GM12878 (cell line): ENCODE results near the gene MAML3. TPM values are rescaled to one million over a fixed set of nuclear protein-coding genes. Genes with fewer than 3 reads are reported as not detected.

Experiments used
- ATAC-seq: fragments of 200-7000 bp; cut with Tn5 transposase; 3 replicates; pipeline ENCODE4 v1.9.1; 2020; ENCODE audit warnings: mild to moderate bottlenecking, moderate library complexity
- BruUV-seq: library from RNA; stranded (reverse); fragments of 400-500 nt; replicated peaks from 2 replicates; lab custom pipeline; 2021; lab: Mats Ljungman, UMichigan
- CTCF ChIA-PET: fragments of 300-600 bp; sonication (Branson Sonifier 250); formaldehyde crosslinking; extraction: SDS; loops from one replicate; lab custom pipeline; 2021; ENCODE audit warnings: inconsistent platforms; lab: Yijun Ruan, JAX
- POLR2A ChIA-PET: fragments of 350-600 bp; formaldehyde crosslinking; extraction: SDS; loops from one replicate; lab custom pipeline; 2021; ENCODE audit warnings: inconsistent platforms; lab: Charles Lee
- RAD21 ChIA-PET: fragments of 300-600 bp; sonication (Branson Sonifier 250); formaldehyde crosslinking; loops from one replicate; lab custom pipeline; 2023; ENCODE audit warnings: antibody characterized with exemption; ENCODE audit not compliant: unreplicated experiment; lab: Charles Lee
- SMC1A ChIA-PET: fragments of 300-600 bp; sonication (Branson Sonifier 250); formaldehyde crosslinking; loops from one replicate; lab custom pipeline; 2023; ENCODE audit not compliant: unreplicated experiment, uncharacterized antibody; lab: Charles Lee
- DNase-seq: peaks from one replicate; pipeline ENCODE4 v3.0.0-alpha.2; 2011; ENCODE audit warnings: low read depth, low spot score
- FAIRE-seq: peaks from 3 replicates; lab custom pipeline; 2011; peaks lifted over from hg19 to GRCh38; lab: Jason Lieb, UNC
- H2AFZ ChIP-seq: 2 replicates; pipeline ENCODE4 v1.6.0; 2011; ENCODE audit warnings: low read depth, low read length, control low read depth; ENCODE audit not compliant: control insufficient read depth
- H3K27ac ChIP-seq: 2 replicates; pipeline ENCODE4 v1.5.1; 2011; ENCODE audit warnings: control low read depth; ENCODE audit not compliant: control insufficient read depth, insufficient read depth
- H3K27me3 ChIP-seq, 2 experiments: replicated peaks in 1 of 2; 2 replicates each; pipeline versions ENCODE4 v1.6.0 to v1.6.1; 2011; ENCODE audit warnings: low read length in 1 of 2; ENCODE audit not compliant: control insufficient read depth in 2 of 2, insufficient read depth in 2 of 2
- H3K36me3 ChIP-seq, 2 experiments: 2 replicates each; pipeline ENCODE4 v1.5.1; 2011; ENCODE audit warnings: low read length in 1 of 2; ENCODE audit not compliant: control insufficient read depth in 2 of 2, insufficient read depth in 2 of 2
- H3K4me1 ChIP-seq: 2 replicates; pipeline ENCODE4 v1.6.1; 2011; ENCODE audit warnings: mild to moderate bottlenecking, low read length, moderate library complexity, mixed read lengths; ENCODE audit not compliant: control insufficient read depth, insufficient read depth
- H3K4me2 ChIP-seq: 2 replicates; pipeline ENCODE4 v1.6.0; 2011; ENCODE audit warnings: control low read depth; ENCODE audit not compliant: control insufficient read depth, insufficient read depth
- H3K4me3 ChIP-seq: fragments of 200-600 bp; sonication (generic); 2 replicates; pipeline ENCODE4 v1.5.1; 2016
- H3K79me2 ChIP-seq: 2 replicates; pipeline ENCODE4 v1.6.0; 2011; ENCODE audit warnings: low read length; ENCODE audit not compliant: control insufficient read depth, insufficient read depth
- H3K9ac ChIP-seq: 2 replicates; pipeline ENCODE4 v1.8.0; 2011; ENCODE audit warnings: low read length, control low read depth, mixed read lengths; ENCODE audit not compliant: control insufficient read depth, insufficient read depth
- H3K9me3 ChIP-seq: replicated peaks from 3 replicates; pipeline ENCODE4 v1.5.1; 2011; ENCODE audit warnings: mild to moderate bottlenecking, low read length; ENCODE audit not compliant: control insufficient read depth, insufficient read depth
- H4K20me1 ChIP-seq: 2 replicates; pipeline ENCODE4 v1.6.0; 2011; ENCODE audit not compliant: control insufficient read depth, insufficient read depth
- ATF2 ChIP-seq: IDR thresholded peaks from 2 replicates; pipeline ENCODE4 v1.6.1; 2012; ENCODE audit warnings: low read length, inconsistent platforms
- BCL11A ChIP-seq: IDR thresholded peaks from 2 replicates; pipeline ENCODE4 v1.6.1; 2011; ENCODE audit warnings: low read depth, low read length
- BRCA1 ChIP-seq: IDR thresholded peaks from 2 replicates; pipeline ENCODE4 v1.6.1; 2011; ENCODE audit warnings: low read depth, low read length, improper control_type of control experiment
- CHD4 ChIP-seq: fragments of 200-600 bp; sonication (generic); IDR thresholded peaks from 2 replicates; pipeline ENCODE4 v1.6.1; 2016; ENCODE audit warnings: mild to moderate bottlenecking
- ESRRA ChIP-seq: IDR thresholded peaks from 2 replicates; pipeline ENCODE4 v1.6.1; 2012; ENCODE audit warnings: mild to moderate bottlenecking, low read length, improper control_type of control experiment
- FOXK2 ChIP-seq: fragments of 450-650 bp; IDR thresholded peaks from 2 replicates; pipeline ENCODE4 v1.6.1; 2017; ENCODE audit warnings: mild to moderate bottlenecking, moderate library complexity
- GABPA ChIP-seq: IDR thresholded peaks from 2 replicates; pipeline ENCODE4 v1.6.1; 2014; ENCODE audit warnings: antibody characterized with exemption, low read depth, mild to moderate bottlenecking, inconsistent platforms
- JUND ChIP-seq: IDR thresholded peaks from 2 replicates; pipeline ENCODE4 v1.6.1; 2012; ENCODE audit warnings: low read depth, mild to moderate bottlenecking, low read length, improper control_type of control experiment, moderate library complexity
- MEF2A ChIP-seq: IDR thresholded peaks from 2 replicates; pipeline ENCODE4 v1.6.1; 2011; ENCODE audit warnings: low read depth, mild to moderate bottlenecking, low read length, moderate library complexity; ENCODE audit not compliant: insufficient read depth
- MLLT1 ChIP-seq: fragments of 450-650 bp; IDR thresholded peaks from 2 replicates; pipeline ENCODE4 v1.6.1; 2016; ENCODE audit warnings: mild to moderate bottlenecking
- NRF1 ChIP-seq: conservative IDR thresholded peaks from 2 replicates; pipeline ENCODE4 v1.6.1; 2011; ENCODE audit warnings: mild to moderate bottlenecking, low read depth, low read length, improper control_type of control experiment
- SMAD1 ChIP-seq: fragments of 450-650 bp; IDR thresholded peaks from 2 replicates; pipeline ENCODE4 v1.6.1; 2018; ENCODE audit warnings: mild to moderate bottlenecking, low read depth; ENCODE audit not compliant: partially characterized antibody
- SREBF2 ChIP-seq: IDR thresholded peaks from 2 replicates; pipeline ENCODE4 v1.6.1; 2012; ENCODE audit warnings: mild to moderate bottlenecking, low read length
- SUPT20H ChIP-seq: IDR thresholded peaks from 2 replicates; pipeline ENCODE4 v1.6.1; 2011; ENCODE audit warnings: low read depth, mild to moderate bottlenecking, low read length, moderate library complexity, borderline replicate concordance; ENCODE audit not compliant: control insufficient read depth
- TCF12 ChIP-seq: IDR thresholded peaks from 2 replicates; pipeline ENCODE4 v1.6.1; 2011; ENCODE audit warnings: low read depth, mild to moderate bottlenecking, low read length
- USF1 ChIP-seq: IDR thresholded peaks from 2 replicates; pipeline ENCODE4 v1.6.1; 2011; ENCODE audit warnings: borderline replicate concordance, low read depth, mild to moderate bottlenecking, moderate library complexity, mixed read lengths, low read length; ENCODE audit not compliant: insufficient read depth; ENCODE audit errors: extremely low read length
- ZBTB11 ChIP-seq: fragments of 450-650 bp; formaldehyde crosslinking; IDR thresholded peaks from 2 replicates; pipeline ENCODE4 v1.5.0; 2022; ENCODE audit warnings: mild to moderate bottlenecking, missing genetic modification characterization
- WGBS: methylation state at CpG from one replicate; pipeline ENCODE4 v1.1.6; 2016; ENCODE audit warnings: low lambda C conversion rate; ENCODE audit not compliant: insufficient replicate concordance, insufficient coverage; ENCODE audit errors: missing lambda C conversion rate; 5-methylcytosine and 5-hydroxymethylcytosine counted together
- in situ Hi-C: fragments of 300-500 bp; cut with MboI; formaldehyde crosslinking; loops from 9 replicates; pipeline ENCODE4 v1.14.3; 2018; ENCODE audit warnings: mixed read lengths
- intact Hi-C: fragments of 100-400 bp; cut with micrococcal nuclease; formaldehyde crosslinking; loops from one replicate; pipeline ENCODE4 v1.14.2; 2022; ENCODE audit not compliant: unreplicated experiment
- polyA plus RNA-seq, 11 experiments: library from polyadenylated mRNA; depleted of rRNA in 4 of 11; unstranded in 6 of 11; stranded (reverse) in 5 of 11; fragments of >200 nt; fragmentation: Nextera tagmentation in 4 of 11; fragmentation: Illumina TruSeq in 1 of 11; extraction: Ambion mirVana in 4 of 11; extraction: Trizol in 1 of 11; gene quantifications; 1 replicate in 1 of 11; 2 replicates in 10 of 11; pipeline versions ENCODE4 v1.2.1 to v1.2.3, GENCODE V29; 2011 to 2016; ENCODE audit warnings: inconsistent platforms in 2 of 11, missing spikeins in 2 of 11, low read depth in 1 of 11
- total RNA-seq, 4 experiments: library from RNA; depleted of rRNA in 3 of 4; stranded (reverse); fragments of >200 nt in 3 of 4; fragmentation: Illumina TruSeq in 1 of 4; extraction: Trizol in 1 of 4; gene quantifications; 2 replicates each; pipeline versions ENCODE4 v1.2.1 to v1.2.3, GENCODE V29; 2013 to 2021

The MAML3 gene
- total and polyA plus RNA-seq, 10 of the 15 experiments (the other 5 are each of a cell fraction or from before 2014, with no cell fraction given): under 0.01 to 0.53 (median 0.06) TPM; not detected in 2

- in situ Hi-C loops (no loop called here), intact Hi-C loops (no loop called here)
- Histone ChIP-seq H4K20me1 (no peaks in the 10 kb centered on the region), H3K9me3 (no peaks in the 10 kb centered on the region), H3K27ac (no peak overlapping the region), H3K27me3 (peaks cover 2 to 3% of the 10 kb centered on the region in 2 experiments; a peak in 2 of 4 replicates), H3K9ac (no peak overlapping the region), H3K79me2 (no peaks in the 10 kb centered on the region), H3K4me3 (no peak overlapping the region), H3K4me1 (no peaks in the 10 kb centered on the region), H3K4me2 (no peak overlapping the region), H3K36me3 (no peaks in the 10 kb centered on the region), H2AFZ (no peak overlapping the region)
- ATAC-seq (no peak), DNase-seq (no peak), FAIRE-seq (no peak)
- WGBS: 14% methylated on average over 3 of the region's 3 CpGs
- SMC1A ChIA-PET: interaction anchor here (1.2 to 2.2 kb wide), 3 partner anchors 8 to 12 kb away, joined by 4 to 5 read pairs (median 4); no protein-coding TSS in a partner anchor
- POLR2A ChIA-PET: no interaction called here
- CTCF ChIA-PET: interaction anchor here (0.7 kb wide), 1 partner anchor 302 kb away, joined by 3 read pairs; no protein-coding TSS in a partner anchor
- RAD21 ChIA-PET: no interaction called here
- BruUV-seq: no TSS peak
- TF ChIP-seq MEF2A: no peak
- TF ChIP-seq JUND: no peak
- TF ChIP-seq USF1: no peak
- TF ChIP-seq FOXK2: no peak
- TF ChIP-seq SUPT20H: no peak
- no peak for TF ChIP-seq ATF2
- TF ChIP-seq ESRRA: no peak
- TF ChIP-seq BCL11A: no peak
- no peak for TF ChIP-seq ZBTB11 (CRISPR knock-in tag)
- no peak for TF ChIP-seq MLLT1
- TF ChIP-seq CHD4: no peak
- no peak for TF ChIP-seq BRCA1
- no peak for TF ChIP-seq SMAD1
- no peak for TF ChIP-seq TCF12
- TF ChIP-seq SREBF2: no peak
- no peak for TF ChIP-seq GABPA
- no peak for TF ChIP-seq NRF1
Measured at GRCh38 chr4:139958739-139959098, 195.3 kb downstream of the MAML3 start.
